NCI-H128 (cell line): ENCODE results near the gene ZC3H15.
"Not testable (repeated sequence)": the region's sequence is repeated elsewhere in the genome, so short reads cannot be mapped to it uniquely, and the experiment has no call there.

Experiments used
- DNase-seq: peaks from one replicate; lab custom pipeline; 2025; ENCODE audit not compliant: unreplicated experiment; lab: John Stamatoyannopoulos, UW

ZC3H15 gene

GRCh38 chr2:186493564-186494085 lies 7.6 kb downstream of the ZC3H15 start:
- DNase-seq = no peak

GRCh38 chr2:186496401-186496800 lies 10.3 kb downstream of the ZC3H15 start:
- DNase-seq = no peak

GRCh38 chr2:186497928-186498327 lies 11.9 kb downstream of the ZC3H15 start:
- no peak for DNase-seq

- no peak for DNase-seq
Measured at GRCh38 chr2:186498834-186499233, 12.8 kb downstream of the ZC3H15 start.

GRCh38 chr2:186503827-186504606 lies 18.0 kb downstream of the ZC3H15 start:
- no peak for DNase-seq

GRCh38 chr2:186508263-186508662 lies 22.2 kb downstream of the ZC3H15 start:
- DNase-seq = no peak

GRCh38 chr2:186515376-186515775 lies 29.3 kb downstream of the ZC3H15 start:
- DNase-seq = no peak

- DNase-seq = no peak
Measured at GRCh38 chr2:186516396-186516795, 30.3 kb downstream of the ZC3H15 start.

GRCh38 chr2:186517090-186517489 lies 31.0 kb downstream of the ZC3H15 start:
- DNase-seq = no peak

- DNase-seq = no peak
Measured at GRCh38 chr2:186518291-186518690, 32.2 kb downstream of the ZC3H15 start.

GRCh38 chr2:186518945-186519344 lies 32.9 kb downstream of the ZC3H15 start:
- no peak for DNase-seq

- DNase-seq = not testable (repeated sequence)
Measured at GRCh38 chr2:186521570-186522153, 35.6 kb downstream of the ZC3H15 start.

- no peak for DNase-seq
Measured at GRCh38 chr2:186522450-186522849, 36.4 kb downstream of the ZC3H15 start.

- DNase-seq = no peak
Measured at GRCh38 chr2:186523791-186524190, 37.7 kb downstream of the ZC3H15 start.

- no peak for DNase-seq
Measured at GRCh38 chr2:186526281-186526680, 40.2 kb downstream of the ZC3H15 start.

GRCh38 chr2:186530314-186530713 lies 44.3 kb downstream of the ZC3H15 start:
- no peak for DNase-seq

GRCh38 chr2:186531257-186531775 lies 45.3 kb downstream of the ZC3H15 start:
- DNase-seq = no peak

- DNase-seq = no peak
Measured at GRCh38 chr2:186532891-186533290, 46.8 kb downstream of the ZC3H15 start.

GRCh38 chr2:186533717-186534116 lies 47.7 kb downstream of the ZC3H15 start:
- DNase-seq = no peak

GRCh38 chr2:186534406-186534805 lies 48.3 kb downstream of the ZC3H15 start:
- no peak for DNase-seq

- no peak for DNase-seq
Measured at GRCh38 chr2:186535861-186536260, 49.8 kb downstream of the ZC3H15 start.

GRCh38 chr2:186537019-186537418 lies 51.0 kb downstream of the ZC3H15 start:
- DNase-seq = no peak
